ENCODE measurements around the gene NDUFV1. TPM values are rescaled to one million over a fixed set of nuclear protein-coding genes. Genes with fewer than 3 reads are reported as not detected.

The NDUFV1 gene
- total RNA-seq, 2 experiments from 2014 or later, result 223 to 224 TPM

GRCh38 chr11:67638535-67639437 is 32.0 kb downstream of the NDUFV1 start:
- H3K27me3 Mint-ChIP-seq, result no peaks in the 10 kb centered on the region
- intact Hi-C loops (cut with DNase I, micrococcal nuclease), result no loop called here
- H3K27ac ChIP-seq (ENCODE audit: low read depth in 1 of 2, low read length in 2 of 2), result no peak overlapping the region
- DNase-seq, result peak in 1 of 14 experiments; percentile 19
- ATAC-seq (ENCODE audit: poor library complexity), result no peak
- no peaks in the 10 kb centered on the region for H3K4me1 Mint-ChIP-seq (ENCODE audit: low read depth)
- POLR2A ChIA-PET, result no interaction called here
- H3K4me1 ChIP-seq (ENCODE audit: insufficient read depth, low read length), result peaks cover 6% of the 10 kb centered on the region
- H3K36me3 Mint-ChIP-seq (ENCODE audit: low read depth), result no peaks in the 10 kb centered on the region
- TF ChIP-seq, protein P1, sequence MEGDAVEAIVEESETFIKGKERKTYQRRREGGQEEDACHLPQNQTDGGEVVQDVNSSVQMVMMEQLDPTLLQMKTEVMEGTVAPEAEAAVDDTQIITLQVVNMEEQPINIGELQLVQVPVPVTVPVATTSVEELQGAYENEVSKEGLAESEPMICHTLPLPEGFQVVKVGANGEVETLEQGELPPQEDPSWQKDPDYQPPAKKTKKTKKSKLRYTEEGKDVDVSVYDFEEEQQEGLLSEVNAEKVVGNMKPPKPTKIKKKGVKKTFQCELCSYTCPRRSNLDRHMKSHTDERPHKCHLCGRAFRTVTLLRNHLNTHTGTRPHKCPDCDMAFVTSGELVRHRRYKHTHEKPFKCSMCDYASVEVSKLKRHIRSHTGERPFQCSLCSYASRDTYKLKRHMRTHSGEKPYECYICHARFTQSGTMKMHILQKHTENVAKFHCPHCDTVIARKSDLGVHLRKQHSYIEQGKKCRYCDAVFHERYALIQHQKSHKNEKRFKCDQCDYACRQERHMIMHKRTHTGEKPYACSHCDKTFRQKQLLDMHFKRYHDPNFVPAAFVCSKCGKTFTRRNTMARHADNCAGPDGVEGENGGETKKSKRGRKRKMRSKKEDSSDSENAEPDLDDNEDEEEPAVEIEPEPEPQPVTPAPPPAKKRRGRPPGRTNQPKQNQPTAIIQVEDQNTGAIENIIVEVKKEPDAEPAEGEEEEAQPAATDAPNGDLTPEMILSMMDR (IDR thresholded peaks at IDR 0.05), result no peak
- no peak overlapping the region for H3K27ac Mint-ChIP-seq
- H3K4me3 Mint-ChIP-seq, result no peak overlapping the region
- no peaks in the 10 kb centered on the region for H3K36me3 ChIP-seq (ENCODE audit: insufficient read depth, low read length)
- no peaks in the 10 kb centered on the region for H3K9me3 Mint-ChIP-seq
- H3K4me3 ChIP-seq (ENCODE audit: low read length), result no peak overlapping the region
- CTCF ChIA-PET, result interaction anchor here (1.4 to 2.5 kb wide), 2 partner anchors 9 to 21 kb away, joined by 4 to 7 read pairs; partner anchors contain the start of gene NUDT8
- no peaks in the 10 kb centered on the region for H3K9me3 ChIP-seq (ENCODE audit: control insufficient read depth in 1 of 2, insufficient read depth in 1 of 2, low read length in 2 of 2)
- no peaks in the 10 kb centered on the region for H3K27me3 ChIP-seq (ENCODE audit: control insufficient read depth in 1 of 2, insufficient read depth in 2 of 2, low read length in 2 of 2)

DNA sequence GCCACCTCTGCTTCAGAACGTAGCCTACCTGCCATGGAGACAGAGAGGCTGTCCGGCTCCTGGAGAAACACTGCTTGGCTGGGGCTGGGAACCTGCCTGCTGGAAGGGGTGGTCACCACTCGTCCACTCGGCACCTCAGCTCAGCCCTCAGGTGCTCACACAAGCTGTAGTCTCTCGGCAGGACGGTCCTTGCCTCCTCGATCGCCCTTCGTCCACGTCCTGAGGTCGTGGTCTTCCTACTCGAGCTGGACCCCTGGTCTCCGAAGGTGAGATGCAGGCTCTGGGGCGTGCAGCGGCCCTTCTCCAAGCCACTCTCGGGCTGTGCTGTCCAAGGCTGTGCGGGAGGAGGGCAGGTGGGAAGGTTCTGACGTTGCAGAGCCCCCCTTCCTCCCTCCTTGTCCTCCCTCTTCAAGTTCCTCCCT is 32.7 kb downstream of the NDUFV1 start, which contains the start of gene TBX10:
TSS of gene TBX10 (minus strand) at position 326 of the 422 bp plus-strand sequence. CDS start at position 35, 291 bp downstream.
- Mint-ChIP-seq H3K36me3 (ENCODE audit: low read depth) (no peaks in the 10 kb centered on the region), H3K27ac (no peak within 1 kb of the TSS), H3K27me3 (no peaks in the 10 kb centered on the region), H3K9me3 (no peaks in the 10 kb centered on the region), H3K4me1 (ENCODE audit: low read depth) (no peaks in the 10 kb centered on the region), H3K4me3 (no peak within 1 kb of the TSS)
- Histone ChIP-seq H3K9me3 (ENCODE audit: control insufficient read depth in 1 of 2, insufficient read depth in 1 of 2, low read length in 2 of 2) (peaks cover 0 to 3% of the 10 kb centered on the region in 2 experiments), H3K4me1 (ENCODE audit: insufficient read depth, low read length) (peaks cover 6% of the 10 kb centered on the region), H3K27me3 (ENCODE audit: control insufficient read depth in 1 of 2, insufficient read depth in 2 of 2, low read length in 2 of 2) (no peaks in the 10 kb centered on the region), H3K4me3 (ENCODE audit: low read length) (no peak within 1 kb of the TSS), H3K36me3 (ENCODE audit: insufficient read depth, low read length) (no peaks in the 10 kb centered on the region), H3K27ac (ENCODE audit: low read depth in 1 of 2, low read length in 2 of 2) (no peak within 1 kb of the TSS)
- ATAC-seq (ENCODE audit: poor library complexity) (no peak), DNase-seq (no peak)
- intact Hi-C loops (cut with DNase I, micrococcal nuclease), result no loop called here
- TF ChIP-seq, protein P1 (IDR thresholded peaks at IDR 0.05), result no peak
- POLR2A ChIA-PET, result interaction anchor here (1.1 kb wide), 1 partner anchor 9 kb away, joined by 4 read pairs; no protein-coding TSS in a partner anchor
- CTCF ChIA-PET, result interaction anchor here (1.4 to 2.5 kb wide), 2 partner anchors 10 to 20 kb away, joined by 4 to 7 read pairs; partner anchors contain the start of gene NUDT8

DNA sequence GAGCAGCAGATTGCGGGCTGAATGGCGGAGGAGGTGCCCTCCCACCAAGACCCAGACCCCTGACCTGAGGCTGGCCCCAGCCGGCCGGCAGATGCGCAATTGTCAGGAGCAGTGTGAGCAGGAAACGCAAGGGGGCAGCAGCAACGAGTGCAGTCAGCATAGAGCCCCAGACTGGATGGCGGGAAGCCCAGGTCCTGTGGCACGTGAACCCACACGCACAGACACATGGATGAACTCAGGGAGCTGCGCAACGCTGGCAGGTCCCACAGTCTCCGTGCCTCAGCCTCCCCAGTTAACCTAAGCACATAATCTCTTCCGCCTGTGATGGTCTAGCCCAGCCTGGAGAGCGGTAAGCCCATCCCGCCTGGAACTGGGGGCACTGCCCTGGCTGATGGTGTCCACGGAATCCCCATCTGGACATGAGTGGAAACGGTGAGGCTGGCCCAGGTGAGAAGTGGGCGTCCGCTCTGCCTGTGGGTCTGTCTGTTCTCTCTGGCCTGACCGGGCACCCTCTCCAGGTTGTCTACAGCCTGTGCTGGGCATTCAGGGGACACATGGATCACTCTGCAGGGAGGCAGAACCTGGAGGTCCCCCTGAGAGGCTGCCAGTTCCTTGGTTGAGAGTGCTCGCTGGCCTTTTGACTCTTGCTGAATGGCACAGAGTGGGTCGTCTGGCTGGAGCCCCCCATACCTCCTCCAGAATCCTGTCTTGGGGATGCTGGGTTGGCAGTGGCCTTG is 33.5 kb downstream of the NDUFV1 start:
- peak; percentile 84 for ATAC-seq (ENCODE audit: poor library complexity)
- CTCF ChIA-PET, result interaction anchor here (1.4 to 2.5 kb wide), 2 partner anchors 11 to 19 kb away, joined by 4 to 7 read pairs; partner anchors contain the start of gene NUDT8
- intact Hi-C loops (cut with DNase I, micrococcal nuclease), result loop anchor here in 1 of 2 experiments (2.0 kb wide), 1 partner anchor 19 kb away; no protein-coding TSS in a partner anchor
- no peaks in the 10 kb centered on the region for H3K36me3 ChIP-seq (ENCODE audit: insufficient read depth, low read length)
- H3K4me3 ChIP-seq (ENCODE audit: low read length), result no peak overlapping the region
- TF ChIP-seq, protein P1 (IDR thresholded peaks at IDR 0.05), result peak; percentile 48
- H3K9me3 ChIP-seq (ENCODE audit: control insufficient read depth in 1 of 2, insufficient read depth in 1 of 2, low read length in 2 of 2), result peaks cover 0 to 5% of the 10 kb centered on the region in 2 experiments
- H3K27me3 ChIP-seq (ENCODE audit: control insufficient read depth in 1 of 2, insufficient read depth in 2 of 2, low read length in 2 of 2), result no peaks in the 10 kb centered on the region
- H3K4me3 Mint-ChIP-seq, result no peak overlapping the region
- H3K27ac ChIP-seq (ENCODE audit: low read depth in 1 of 2, low read length in 2 of 2), result no peak overlapping the region
- POLR2A ChIA-PET, result interaction anchor here (1.1 kb wide), 1 partner anchor 10 kb away, joined by 4 read pairs; no protein-coding TSS in a partner anchor
- DNase-seq, result peak in 13 of 14 experiments; percentile 39 to 79 (median 48)
- H3K9me3 Mint-ChIP-seq, result no peaks in the 10 kb centered on the region
- no peaks in the 10 kb centered on the region for H3K4me1 Mint-ChIP-seq (ENCODE audit: low read depth)
- peaks cover 6% of the 10 kb centered on the region for H3K4me1 ChIP-seq (ENCODE audit: insufficient read depth, low read length)
- no peaks in the 10 kb centered on the region for H3K36me3 Mint-ChIP-seq (ENCODE audit: low read depth)
- no peak overlapping the region for H3K27ac Mint-ChIP-seq
- H3K27me3 Mint-ChIP-seq, result no peaks in the 10 kb centered on the region

Data from CD4-positive, alpha-beta T cell (primary cell).